Endothelial cell of hepatic sinusoid (primary cell): ENCODE measurements around the gene RPL22.

ENCODE experiments used
- in situ Hi-C: cut with HindIII; loops from 2 replicates; pipeline ENCODE4 v1.10.0; 2017; ENCODE audit warnings: low sequenced_read_pairs

The RPL22 gene

DNA sequence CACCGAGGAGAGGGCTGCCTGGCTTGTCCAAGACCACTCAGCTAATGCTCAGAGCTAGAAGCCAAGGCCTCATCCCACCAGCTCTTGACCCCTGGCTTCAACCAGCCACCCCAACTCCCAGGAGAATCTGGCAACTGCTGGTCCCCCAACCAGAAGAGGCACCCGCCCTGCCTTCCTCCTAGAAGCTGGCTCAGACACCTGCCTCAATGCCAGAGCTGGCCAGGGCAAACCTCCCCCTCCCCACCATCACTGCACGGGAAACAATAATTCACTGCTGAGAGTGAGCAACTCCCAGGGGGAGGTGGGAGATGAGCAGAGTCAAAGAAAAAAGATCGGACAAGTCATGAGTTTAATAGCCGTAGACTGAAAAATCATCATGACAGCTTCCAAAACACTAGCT lies 22.6 kb downstream of the RPL22 start:
- in situ Hi-C loops: no loop called here

DNA sequence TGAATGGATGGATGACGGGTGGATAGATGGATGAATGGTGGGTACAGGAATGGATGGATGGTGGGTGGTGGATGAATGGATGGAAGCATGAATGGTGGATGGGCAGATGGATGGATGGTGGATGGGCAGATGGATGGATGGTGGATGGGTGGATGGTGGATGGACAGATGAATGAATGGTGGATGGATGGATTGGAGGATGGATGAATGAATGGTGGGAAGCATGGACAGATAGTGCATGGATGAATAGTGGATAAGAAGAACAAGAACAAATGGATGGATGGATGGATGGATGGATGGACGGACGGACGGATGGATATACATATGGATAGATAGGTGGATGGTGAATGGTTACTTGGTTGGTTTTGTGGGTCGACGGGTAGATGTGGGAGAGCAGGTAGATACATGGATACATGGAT lies 24.0 kb downstream of the RPL22 start:
- in situ Hi-C loops: no loop called here

DNA sequence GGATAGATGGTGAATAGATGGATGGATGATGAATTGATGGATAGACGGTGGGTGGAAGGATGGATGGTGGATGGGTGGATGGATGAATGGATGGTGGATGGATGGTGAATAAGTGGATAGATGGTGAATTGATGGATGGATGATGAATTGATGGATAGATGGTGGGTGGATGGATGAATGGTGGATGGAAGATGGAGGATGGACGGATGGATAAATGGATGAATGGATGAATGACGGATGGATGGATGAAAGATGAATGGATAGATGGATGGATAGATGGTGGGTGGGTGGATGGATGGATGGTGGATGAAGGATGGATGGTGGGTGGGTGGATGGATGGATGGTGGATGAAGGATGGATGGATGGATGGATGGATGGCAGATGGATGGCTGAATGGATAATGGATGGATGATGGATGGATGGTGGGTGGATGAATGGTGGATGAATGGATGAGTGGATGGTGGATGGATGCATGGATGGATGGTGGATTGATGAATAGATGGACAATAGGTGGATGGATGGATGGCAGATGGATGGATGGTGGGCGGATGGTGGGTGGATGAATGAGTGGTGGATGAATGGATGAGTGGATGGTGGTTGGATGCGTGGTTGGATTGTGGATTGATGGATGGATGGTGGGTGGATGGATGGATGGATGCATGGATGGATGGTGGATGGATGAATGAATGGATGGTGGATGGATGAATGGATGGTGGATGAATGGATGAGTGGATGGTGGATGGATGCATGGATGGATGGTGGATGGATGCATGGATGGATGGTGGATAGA lies 24.6 kb downstream of the RPL22 start:
- in situ Hi-C loops: no loop called here

GRCh38 chr1:6172549-6172948 lies 26.8 kb downstream of the RPL22 start:
- in situ Hi-C loops: no loop called here

GRCh38 chr1:6171548-6172124 lies 27.8 kb downstream of the RPL22 start:
- in situ Hi-C loops: no loop called here

GRCh38 chr1:6170742-6171201 lies 28.6 kb downstream of the RPL22 start:
- in situ Hi-C loops: no loop called here

DNA sequence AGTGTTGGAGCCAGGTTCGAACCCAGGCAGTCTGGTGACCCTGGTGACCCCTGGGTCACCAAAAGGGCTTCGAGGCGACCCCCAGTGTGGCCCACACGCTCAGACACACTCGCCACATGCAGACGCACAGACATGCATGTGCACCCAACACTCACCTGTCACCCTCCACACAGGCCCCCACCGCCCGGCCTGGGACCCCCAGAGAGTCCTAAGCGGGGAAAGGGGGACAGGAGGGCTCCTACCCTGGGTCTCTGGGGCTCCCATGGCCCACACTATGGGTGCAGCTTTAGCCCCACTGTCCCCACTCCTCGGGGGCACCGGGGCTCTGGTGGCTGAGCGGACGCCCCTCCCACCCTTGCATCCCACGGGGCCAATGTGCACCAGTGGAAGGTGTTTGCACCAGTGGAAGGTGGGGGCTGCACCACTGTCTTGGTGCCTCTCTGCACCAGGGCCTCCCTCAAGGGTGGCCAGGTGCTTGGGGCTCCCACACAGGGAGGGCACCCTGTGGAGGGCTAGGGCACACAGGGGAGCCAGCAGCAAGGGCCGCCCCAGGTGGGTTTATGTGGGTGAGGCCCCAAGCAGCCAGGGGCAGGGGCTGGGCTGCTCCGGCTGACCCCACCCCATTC lies 29.2 kb downstream of the RPL22 start:
- in situ Hi-C loops: no loop called here

- in situ Hi-C loops: no loop called here
Measured at GRCh38 chr1:6168947-6169586, 30.3 kb downstream of the RPL22 start.

DNA sequence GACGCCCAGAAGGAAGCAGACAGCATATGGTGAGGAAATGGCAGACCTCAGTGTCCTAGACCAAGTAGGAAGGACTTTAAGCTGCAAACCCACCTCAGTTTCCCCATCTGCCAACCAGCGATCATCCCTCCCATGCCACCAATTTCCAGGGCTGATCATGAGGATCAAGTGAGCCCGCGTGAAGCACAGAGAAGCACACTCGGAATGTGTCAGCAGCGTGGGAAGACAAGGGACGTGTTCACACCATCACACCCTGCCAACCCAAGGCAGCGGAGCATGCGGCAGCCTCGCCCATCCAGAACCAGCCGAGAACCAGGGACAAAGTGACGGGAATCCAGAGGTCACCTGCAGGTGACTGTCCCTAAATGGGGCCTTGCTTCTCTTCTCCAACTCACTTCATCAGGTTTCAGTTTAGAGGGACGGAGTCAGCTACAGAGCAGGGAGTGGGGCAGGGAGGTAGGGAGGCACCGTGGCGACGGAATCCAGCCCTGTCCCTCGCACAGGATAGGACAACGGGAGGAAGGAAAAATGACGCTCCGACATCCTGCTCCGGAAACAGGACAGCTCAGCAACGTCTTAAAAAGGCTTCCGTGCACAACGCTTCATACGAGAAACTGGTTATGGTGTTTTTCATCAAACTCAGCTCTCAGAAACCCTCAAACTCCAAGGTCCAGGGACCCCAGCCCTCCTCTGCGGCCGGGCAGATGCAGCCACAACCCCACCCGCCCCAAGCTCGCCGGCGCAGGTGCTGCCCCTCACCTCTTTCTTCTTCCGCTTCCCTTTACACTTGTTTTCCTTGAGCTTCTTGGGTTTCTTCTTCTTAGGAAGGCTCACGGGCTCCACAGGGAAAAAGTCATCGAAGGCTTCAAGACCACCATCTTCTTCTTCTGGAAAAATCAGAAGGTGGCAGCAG lies 31.7 kb downstream of the RPL22 start:
- in situ Hi-C loops: no loop called here

DNA sequence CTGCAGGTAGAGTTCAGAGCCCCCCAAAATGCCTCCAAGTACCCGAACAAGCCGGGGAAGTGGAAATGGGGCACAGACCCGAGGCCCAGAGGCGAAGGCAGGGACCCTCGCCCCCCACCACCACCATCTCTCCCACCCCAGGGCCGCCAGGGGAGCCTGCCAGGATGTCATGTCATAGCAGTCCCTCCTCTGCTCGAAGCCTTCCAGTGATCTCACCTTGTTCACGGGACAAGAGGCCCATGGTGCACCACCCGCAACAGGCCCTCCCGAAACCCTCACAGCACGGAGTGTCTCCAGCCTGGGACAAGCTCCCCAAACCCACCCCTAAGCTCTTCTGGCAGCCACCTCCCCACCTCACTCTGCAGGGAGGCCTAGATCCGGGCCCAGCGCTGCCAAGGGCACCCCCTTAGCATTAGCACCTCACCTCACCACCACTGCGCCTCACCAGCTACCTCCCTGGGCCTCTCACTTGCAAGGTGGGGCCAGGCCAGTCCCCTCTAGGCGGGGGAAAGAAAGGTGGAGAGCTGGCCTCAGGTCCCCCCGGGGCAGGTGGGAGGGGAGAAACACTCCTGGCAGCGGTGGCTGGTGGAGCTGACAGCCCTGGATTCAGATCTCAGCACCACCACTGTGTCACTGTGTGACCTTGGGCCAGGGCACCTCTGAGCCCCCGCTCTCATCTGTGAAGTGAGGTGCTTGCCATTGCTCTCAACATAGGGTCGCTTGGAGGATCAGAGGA lies 32.6 kb downstream of the RPL22 start:
- in situ Hi-C loops: no loop called here

DNA sequence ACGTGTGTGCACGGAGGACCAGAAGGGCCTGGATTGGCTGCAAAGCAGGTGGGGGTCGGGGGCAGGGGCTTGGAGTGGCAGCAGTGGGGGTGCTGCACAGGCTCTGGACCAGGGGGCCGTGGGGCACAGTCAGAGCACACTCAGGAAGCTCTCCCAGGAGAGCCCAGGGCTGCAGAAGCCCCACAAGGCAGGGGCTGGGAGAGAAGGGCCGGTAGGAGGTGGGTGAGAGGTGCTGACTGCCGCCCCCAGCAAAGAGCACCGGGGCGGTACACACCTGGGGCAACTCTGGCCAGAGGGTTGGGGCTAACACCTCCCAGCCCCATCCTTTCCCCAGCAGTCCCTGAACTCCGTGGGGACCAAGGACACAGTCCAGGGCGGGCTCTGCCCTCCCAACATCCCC lies 33.2 kb downstream of the RPL22 start:
- in situ Hi-C loops: no loop called here

DNA sequence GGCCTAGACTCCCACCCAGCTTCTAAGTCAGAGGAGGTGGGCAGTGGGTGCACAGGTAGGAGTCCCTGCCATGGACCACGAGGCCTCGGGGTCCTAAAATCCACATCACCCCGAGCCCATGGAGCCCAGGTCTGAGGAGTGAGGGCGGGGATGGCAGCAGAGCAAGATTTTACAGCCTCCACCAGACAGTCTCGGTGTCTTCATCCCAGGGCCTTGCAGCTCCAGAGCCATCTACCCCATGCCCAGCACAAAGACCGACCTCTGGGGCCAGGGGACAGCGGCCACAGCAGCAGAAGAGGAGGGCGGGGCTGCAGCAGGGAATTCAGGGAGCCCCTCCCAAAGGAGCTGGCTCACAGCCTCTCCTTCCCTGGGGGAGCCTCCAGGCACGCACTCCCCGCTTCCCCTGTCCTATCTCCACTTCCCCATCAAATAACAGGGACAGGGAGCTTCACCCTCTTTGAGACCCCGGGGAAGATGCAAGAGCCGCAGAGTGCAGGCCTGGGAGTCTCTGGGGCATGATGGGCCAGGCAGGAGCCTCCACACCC lies 33.9 kb downstream of the RPL22 start:
- in situ Hi-C loops: no loop called here

DNA sequence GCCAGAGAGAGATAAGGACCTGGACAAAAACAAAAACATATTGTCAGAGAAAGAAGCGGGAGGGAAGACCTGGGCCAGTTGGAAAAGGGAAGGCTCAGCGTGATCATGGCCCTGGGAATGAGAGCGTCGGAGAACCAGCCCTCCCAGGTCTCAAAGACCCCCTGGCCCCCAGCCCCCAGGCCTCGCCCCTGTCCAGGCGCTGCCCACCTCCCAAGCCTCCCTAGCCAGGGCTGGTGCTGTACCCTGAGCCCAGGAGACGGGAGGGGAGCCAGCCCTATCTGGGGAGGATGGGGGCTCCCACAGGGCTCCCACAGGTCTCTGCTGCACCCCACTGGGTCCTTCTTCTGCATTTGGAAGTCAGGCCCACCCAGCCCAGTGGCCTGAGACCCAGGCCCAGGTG lies 34.4 kb downstream of the RPL22 start:
- in situ Hi-C loops: no loop called here

GRCh38 chr1:6163973-6164617 lies 35.3 kb downstream of the RPL22 start:
- in situ Hi-C loops: no loop called here

- in situ Hi-C loops: no loop called here
Measured at GRCh38 chr1:6163191-6163972, 36.0 kb downstream of the RPL22 start.

- in situ Hi-C loops: no loop called here
Measured at GRCh38 chr1:6162773-6163172, 36.6 kb downstream of the RPL22 start.

DNA sequence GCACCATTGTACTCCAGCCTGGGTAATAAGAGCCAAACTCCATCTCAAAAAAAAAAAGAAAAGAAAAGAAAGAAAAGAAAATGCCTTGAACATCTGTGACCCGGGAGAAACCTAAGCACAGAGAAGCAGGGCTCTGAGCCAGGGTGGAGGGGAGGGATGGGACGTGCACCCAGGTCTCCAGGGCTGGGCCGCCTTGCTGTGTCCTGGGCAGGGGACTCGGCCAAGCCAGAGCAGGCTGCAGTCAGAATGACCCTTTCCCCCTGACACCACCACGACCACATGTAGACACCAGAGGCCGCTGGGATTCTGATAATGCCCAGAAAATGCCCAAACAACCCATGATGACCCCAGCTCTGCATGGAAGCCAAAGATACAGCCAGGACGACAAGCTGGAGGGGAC lies 37.1 kb downstream of the RPL22 start:
- in situ Hi-C loops: no loop called here

DNA sequence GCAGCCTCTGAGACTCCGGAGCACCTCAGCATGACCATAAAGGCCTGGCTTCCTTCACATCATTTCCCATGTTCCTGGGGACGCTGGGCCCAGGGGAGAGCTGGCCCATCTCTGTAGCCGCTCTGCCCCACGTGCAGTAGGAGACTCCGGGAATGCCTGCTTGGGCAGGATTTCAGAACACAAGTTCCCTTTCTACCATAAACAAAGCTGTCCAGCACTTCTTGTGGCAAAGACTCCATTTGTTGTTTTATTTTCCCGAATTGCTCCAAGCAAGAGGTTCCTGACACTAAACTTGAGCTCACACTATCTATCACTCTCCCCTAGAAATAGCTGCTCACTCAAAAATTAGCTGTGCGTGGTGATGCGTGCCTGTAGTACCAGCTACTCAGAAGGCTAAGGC lies 41.2 kb downstream of the RPL22 start:
- in situ Hi-C loops: no loop called here
